HL-60 (cell line): Measurements from ENCODE around the gene TAF9B.
A peak's percentile ranks its signal among the peaks of the same experiment; 100 is the strongest.

ENCODE experiments used
- DNase-seq, 2 experiments: peaks; one replicate each; pipeline ENCODE4 v3.0.0-alpha.2; 2010 to 2020; ENCODE audit warnings: low read depth in 1 of 2, low spot score in 1 of 2
- H3K27ac ChIP-seq: fragments of 250-450 bp; sonication (Bioruptor Pico); replicated peaks from 2 replicates; pipeline ENCODE4 v1.5.1; 2020; ENCODE audit warnings: mild to moderate bottlenecking, moderate library complexity
- H3K27me3 ChIP-seq: fragments of 250-450 bp; sonication (Bioruptor Pico); 2 replicates; pipeline ENCODE4 v1.5.1; 2021; ENCODE audit warnings: mild to moderate bottlenecking, moderate library complexity; ENCODE audit not compliant: insufficient read depth, poor library complexity, severe bottlenecking
- H3K4me3 ChIP-seq: replicated peaks from 2 replicates; pipeline ENCODE4 v1.5.1; 2011; ENCODE audit warnings: mild to moderate bottlenecking, control low read depth, low read length; ENCODE audit not compliant: insufficient read depth
- CTCF ChIP-seq: IDR thresholded peaks from one replicate; pipeline ENCODE4 v1.5.1; 2011; ENCODE audit warnings: low read length, control low read depth, inconsistent platforms; ENCODE audit not compliant: insufficient read depth
- GABPA ChIP-seq: IDR thresholded peaks from 2 replicates; pipeline ENCODE4 v1.6.1; 2012; ENCODE audit warnings: low read depth
- POLR2AphosphoS5 ChIP-seq: IDR thresholded peaks from 2 replicates; pipeline ENCODE4 v1.6.1; 2012; ENCODE audit warnings: low read depth
- REST ChIP-seq: IDR thresholded peaks from 2 replicates; pipeline ENCODE4 v1.6.1; 2012; ENCODE audit warnings: low read depth; ENCODE audit not compliant: insufficient replicate concordance
- SPI1 ChIP-seq: IDR thresholded peaks from 2 replicates; pipeline ENCODE4 v1.6.1; 2012; ENCODE audit warnings: low read depth, mild to moderate bottlenecking, borderline replicate concordance

TAF9B gene

GRCh38 chrX:78116766-78117165, 22.7 kb downstream of the TAF9B start:
- Histone ChIP-seq H3K4me3 (no peak overlapping the region), H3K27ac (no peak overlapping the region), H3K27me3 (no peaks in the 10 kb centered on the region)
- no peak for TF ChIP-seq CTCF
- no peak for TF ChIP-seq POLR2AphosphoS5
- TF ChIP-seq SPI1, result no peak
- TF ChIP-seq REST, result no peak
- no peak for TF ChIP-seq GABPA
- DNase-seq, result peak in 1 of 2 experiments; percentile 26

GRCh38 chrX:78116365-78116764, 23.1 kb downstream of the TAF9B start:
- no peak overlapping the region for H3K4me3 ChIP-seq
- H3K27ac ChIP-seq, result no peak overlapping the region
- TF ChIP-seq SPI1 (no peak), CTCF (no peak), POLR2AphosphoS5 (no peak), GABPA (no peak), REST (no peak)
- H3K27me3 ChIP-seq, result no peaks in the 10 kb centered on the region
- no peak for DNase-seq

- Histone ChIP-seq H3K4me3 (no peak overlapping the region), H3K27ac (no peak overlapping the region), H3K27me3 (no peaks in the 10 kb centered on the region)
- no peak for DNase-seq
- TF ChIP-seq GABPA (no peak), REST (no peak), POLR2AphosphoS5 (no peak), SPI1 (no peak), CTCF (no peak)
Measured at GRCh38 chrX:78111140-78111931, 28.1 kb downstream of the TAF9B start.
